Measurements from ENCODE around the gene COX10. TPM values are rescaled to one million over a fixed set of nuclear protein-coding genes. Genes with fewer than 3 reads are reported as not detected.

COX10 gene
- total RNA-seq, 2 donors from 2014 or later: 20.8 to 46.1 TPM

GRCh38 chr17:14201021-14201987, 132.0 kb downstream of the COX10 start:
- DNase-seq: peak in 1 of 4 donors; percentile 30
- Histone ChIP-seq H3K4me3 (no peak overlapping the region), H3K36me3 (replicated peaks in 1 of 2; ENCODE audit: insufficient read depth in 1 of 2, low read depth in 2 of 2) (no peaks in the 10 kb centered on the region), H3K27me3 (no peaks in the 10 kb centered on the region), H3K4me1 (peaks cover 44% of the 10 kb centered on the region), H3K27ac (peak overlapping the region in 2 of 4 donors; percentile 28 to 43), H3K9me3 (no peaks in the 10 kb centered on the region)
- intact Hi-C loops (cut with DNase I): no loop called here
- 55 to 64% methylated on average over 10 of the region's 10 CpGs for WGBS, 2 donors
- no peak for TF ChIP-seq POLR2A (IDR thresholded peaks at IDR 0.05)
- no peak for TF ChIP-seq CTCF (IDR thresholded peaks at IDR 0.05)
- no peak for ATAC-seq

GRCh38 chr17:14201988-14202380, 132.7 kb downstream of the COX10 start:
- H3K27me3 ChIP-seq: no peaks in the 10 kb centered on the region
- DNase-seq: no peak
- no peaks in the 10 kb centered on the region for H3K9me3 ChIP-seq
- intact Hi-C loops (cut with DNase I): no loop called here
- no peak for ATAC-seq
- peak overlapping the region in 1 of 4 donors; percentile 43 for H3K27ac ChIP-seq
- H3K36me3 ChIP-seq (replicated peaks in 1 of 2; ENCODE audit: insufficient read depth in 1 of 2, low read depth in 2 of 2): no peaks in the 10 kb centered on the region
- TF ChIP-seq POLR2A (IDR thresholded peaks at IDR 0.05) (no peak), CTCF (IDR thresholded peaks at IDR 0.05) (no peak)
- H3K4me3 ChIP-seq: no peak overlapping the region
- WGBS, 2 donors: 89 to 93% methylated on average over 4 of the region's 4 CpGs
- H3K4me1 ChIP-seq: peaks cover 49% of the 10 kb centered on the region

- no peak for DNase-seq
- WGBS, 2 donors: 90 to 94% methylated on average over 10 of the region's 10 CpGs
- TF ChIP-seq POLR2A (IDR thresholded peaks at IDR 0.05): no peak
- no peak for TF ChIP-seq CTCF (IDR thresholded peaks at IDR 0.05)
- Histone ChIP-seq H3K9me3 (no peaks in the 10 kb centered on the region), H3K27me3 (no peaks in the 10 kb centered on the region), H3K27ac (peak overlapping the region in 1 of 4 donors; percentile 43), H3K4me1 (peaks cover 43% of the 10 kb centered on the region), H3K36me3 (replicated peaks in 1 of 2; ENCODE audit: insufficient read depth in 1 of 2, low read depth in 2 of 2) (no peaks in the 10 kb centered on the region), H3K4me3 (no peak overlapping the region)
- no peak for ATAC-seq
- intact Hi-C loops (cut with DNase I): no loop called here
These were observed 133.3 kb downstream of the COX10 start for GRCh38 chr17:14202388-14203166.

GRCh38 chr17:14203388-14203787, 134.1 kb downstream of the COX10 start:
- H3K9me3 ChIP-seq: no peaks in the 10 kb centered on the region
- H3K4me3 ChIP-seq: no peak overlapping the region
- DNase-seq: no peak
- no peaks in the 10 kb centered on the region for H3K36me3 ChIP-seq (replicated peaks in 1 of 2; ENCODE audit: insufficient read depth in 1 of 2, low read depth in 2 of 2)
- WGBS, 2 donors: 76 to 85% methylated on average over 3 of the region's 3 CpGs
- intact Hi-C loops (cut with DNase I): no loop called here
- TF ChIP-seq CTCF (IDR thresholded peaks at IDR 0.05): peak in 2 of 7 experiments; percentile 10 to 16
- no peak for TF ChIP-seq POLR2A (IDR thresholded peaks at IDR 0.05)
- H3K27ac ChIP-seq: no peak overlapping the region
- no peak for ATAC-seq
- H3K27me3 ChIP-seq: no peaks in the 10 kb centered on the region
- H3K4me1 ChIP-seq: peaks cover 35% of the 10 kb centered on the region

Measured in body of pancreas (tissue), 4 donors.